Measurements from ENCODE around the gene TCEA2. TPM values are rescaled to one million over a fixed set of nuclear protein-coding genes. Genes with fewer than 3 reads are reported as not detected.

TCEA2 gene
- total and polyA plus RNA-seq, 2 of the 13 experiments (the other 11 are each of a cell fraction or from before 2014, with no cell fraction given) = 28.1 to 33.7 TPM

GRCh38 chr20:64040231-64041039, 22.6 kb upstream of the TCEA2 start (continued):
- TF ChIP-seq TRAFD1 (CRISPR knock-in tag; IDR thresholded peaks at IDR 0.05; ENCODE audit: borderline replicate concordance) (no peak), ZFP36 (IDR thresholded peaks at IDR 0.05; ENCODE audit: borderline replicate concordance, low read depth, low read length, partially characterized antibody) (no peak), SAP130 (CRISPR knock-in tag; IDR thresholded peaks at IDR 0.05; ENCODE audit: low read depth) (no peak), ATF1 (CRISPR knock-in tag; IDR thresholded peaks at IDR 0.05) (no peak), RFXAP (CRISPR knock-in tag; IDR thresholded peaks at IDR 0.05; ENCODE audit: borderline replicate concordance) (no peak; the same call in 1 of the 2 replicates), RARA (CRISPR knock-in tag; IDR thresholded peaks at IDR 0.05) (peak; percentile 61), ZNF574 (CRISPR knock-in tag; IDR thresholded peaks at IDR 0.05) (no peak), KDM5B (CRISPR knock-in tag; IDR thresholded peaks at IDR 0.05; ENCODE audit: borderline replicate concordance) (peak; percentile 52; the same call in 1 of the 2 replicates), HIVEP1 (CRISPR knock-in tag; IDR thresholded peaks at IDR 0.05) (peak; percentile 29; the same call in 1 of the 2 replicates), REPIN1 (CRISPR knock-in tag; IDR thresholded peaks at IDR 0.05; ENCODE audit: borderline replicate concordance, low read depth) (no peak), TAF15 (IDR thresholded peaks at IDR 0.05; ENCODE audit: low read depth, low read length, poor library complexity, severe bottlenecking) (peak; percentile 77), SNAPC2 (CRISPR knock-in tag; IDR thresholded peaks at IDR 0.05) (no peak), PAWR (CRISPR knock-in tag; IDR thresholded peaks at IDR 0.05; ENCODE audit: borderline replicate concordance) (no peak), FOSL2 (CRISPR knock-in tag; IDR thresholded peaks at IDR 0.05) (0 out of 2 replicates have a peak, but pooled peaks have one; percentile 20), NR1H2 (CRISPR knock-in tag; IDR thresholded peaks at IDR 0.05; ENCODE audit: borderline replicate concordance, low read depth) (no peak), CREB3 (CRISPR knock-in tag; IDR thresholded peaks at IDR 0.05) (no peak), KDM4B (CRISPR knock-in tag; IDR thresholded peaks at IDR 0.05) (0 out of 2 replicates have a peak, but pooled peaks have one; percentile 37), U2AF1 (optimal IDR thresholded peaks at IDR 0.05; ENCODE audit: low read depth, low read length) (no peak), USF2 (IDR thresholded peaks at IDR 0.05; ENCODE audit: low read depth, low read length) (no peak), USF2 (CRISPR knock-in tag; IDR thresholded peaks at IDR 0.05; ENCODE audit: borderline replicate concordance) (no peak)
